RPMI7951 (cell line): ENCODE measurements around the gene ZNF267. TPM values are rescaled to one million over a fixed set of nuclear protein-coding genes. Genes with fewer than 3 reads are reported as not detected.
"Not testable (repeated sequence)": the region's sequence is repeated elsewhere in the genome, so short reads cannot be mapped to it uniquely, and the experiment has no call there.

ENCODE experiments used
- DNase-seq: peaks from one replicate; pipeline ENCODE4 v3.0.0-alpha.2; 2012; ENCODE audit warnings: low read depth
- total RNA-seq: library from RNA; depleted of rRNA; stranded (reverse); fragments of >200 nt; shearing (Covaris generic); gene quantifications from 2 replicates; pipeline ENCODE4 v1.2.3, GENCODE V29; 2014

Gene ZNF267
- total RNA-seq, 1 experiment from 2014 or later: 14.8 TPM

- DNase-seq: no peak
These were observed 4.5 kb downstream of the ZNF267 start for GRCh38 chr16:31877876-31878642.

GRCh38 chr16:31879937-31880321 is 6.3 kb downstream of the ZNF267 start:
- DNase-seq: no peak

- peak; percentile 90 for DNase-seq
These were observed 6.8 kb downstream of the ZNF267 start for GRCh38 chr16:31880322-31880979.

DNA sequence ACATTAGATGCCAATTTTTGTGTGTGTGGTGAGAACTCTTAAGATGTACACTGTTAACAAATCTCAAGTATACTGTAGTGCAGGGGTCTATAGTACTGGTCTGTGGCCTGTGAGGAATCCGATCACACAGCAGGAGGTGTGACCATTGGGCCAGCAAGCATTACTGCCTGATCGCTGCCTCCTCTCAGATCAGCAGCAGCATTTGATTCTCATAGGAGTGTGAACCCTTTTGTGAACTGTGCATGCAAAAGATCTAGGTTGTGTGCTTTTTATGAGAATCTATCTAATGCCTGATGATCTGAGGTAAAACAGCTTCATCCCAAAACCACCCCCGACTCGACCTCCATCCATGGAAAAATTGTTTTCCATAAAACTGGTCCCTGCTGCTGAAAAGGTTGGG is 12.6 kb downstream of the ZNF267 start:
- DNase-seq: no peak

GRCh38 chr16:31888735-31889134 is 15.1 kb downstream of the ZNF267 start:
- DNase-seq: no peak

DNA sequence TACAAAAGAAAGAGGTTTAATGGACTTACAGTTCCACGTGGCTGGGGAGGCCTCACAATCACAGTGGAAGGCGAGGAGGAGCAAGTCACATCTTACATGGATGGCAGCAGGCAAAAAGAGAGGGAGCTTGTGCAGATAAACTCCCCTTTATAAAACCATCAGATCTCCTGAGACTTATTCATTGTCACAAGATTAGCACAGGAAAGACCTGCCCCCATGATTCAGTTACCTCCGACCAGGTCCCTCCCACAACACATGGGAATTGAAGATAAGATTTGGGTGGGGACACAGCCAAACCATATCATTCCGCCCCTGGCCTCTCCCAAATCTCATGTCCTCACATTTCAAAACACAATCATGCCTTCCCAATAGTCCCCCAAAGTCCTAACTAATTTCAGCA is 18.5 kb downstream of the ZNF267 start:
- not testable (repeated sequence) for DNase-seq

GRCh38 chr16:31893824-31894223 is 20.2 kb downstream of the ZNF267 start:
- DNase-seq: no peak

DNA sequence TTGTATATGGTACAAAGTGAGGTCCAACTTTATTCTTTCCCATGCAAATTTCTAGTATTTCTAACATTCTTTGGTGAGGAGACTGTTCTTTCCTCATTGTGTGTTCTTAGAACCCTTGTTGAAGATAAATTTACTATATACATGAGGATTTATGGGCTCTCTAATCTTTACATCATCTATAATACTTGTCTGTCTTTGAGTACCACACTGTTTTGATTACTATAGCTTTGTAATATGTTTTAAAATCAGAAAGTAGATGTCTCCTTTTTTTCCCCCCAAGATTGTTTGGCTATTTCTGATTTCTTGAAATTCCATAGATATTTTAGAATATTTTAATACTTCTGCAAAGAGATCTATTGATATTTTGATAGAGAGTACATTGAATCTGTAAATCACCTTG is 23.7 kb downstream of the ZNF267 start:
- no peak for DNase-seq

GRCh38 chr16:31899505-31899904 is 25.9 kb downstream of the ZNF267 start:
- DNase-seq: no peak

DNA sequence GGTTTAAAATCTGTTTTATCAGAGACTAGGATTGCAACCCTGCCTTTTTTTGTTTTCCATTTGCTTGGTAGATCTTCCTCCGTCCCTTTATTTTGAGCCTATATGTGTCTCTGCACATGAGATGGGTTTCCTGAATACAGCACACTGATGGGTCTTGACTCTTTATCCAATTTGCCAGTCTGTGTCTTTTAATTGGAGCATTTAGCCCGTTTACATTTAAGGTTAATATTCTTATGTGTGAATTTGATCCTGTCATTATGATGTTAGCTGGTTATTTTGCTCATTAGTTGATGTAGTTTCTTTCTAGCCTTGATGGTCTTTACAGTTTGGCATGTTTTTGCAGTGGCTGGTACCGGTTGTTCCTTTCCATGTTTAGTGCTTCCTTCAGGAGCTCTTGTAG is 31.0 kb downstream of the ZNF267 start:
- DNase-seq: not testable (repeated sequence)

DNA sequence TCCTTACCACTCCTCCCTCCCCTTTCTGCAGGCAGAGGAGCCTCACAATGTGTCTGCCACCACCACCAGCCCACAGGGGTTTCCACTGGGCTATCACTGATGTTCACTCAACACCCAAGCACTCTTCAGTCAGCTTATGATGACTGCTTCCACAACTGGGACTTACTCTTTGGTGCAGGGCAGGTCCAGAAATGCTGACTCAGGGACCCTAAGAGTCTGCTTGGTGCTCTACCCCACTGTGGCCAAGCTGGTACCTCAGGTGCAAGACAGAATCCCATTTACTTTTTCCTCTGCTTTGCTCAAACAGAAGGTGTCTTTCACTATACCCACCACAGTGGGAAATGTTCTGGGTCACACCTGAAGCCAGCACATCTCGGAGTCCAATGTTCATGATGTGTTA is 40.1 kb downstream of the ZNF267 start:
- no peak for DNase-seq

DNA sequence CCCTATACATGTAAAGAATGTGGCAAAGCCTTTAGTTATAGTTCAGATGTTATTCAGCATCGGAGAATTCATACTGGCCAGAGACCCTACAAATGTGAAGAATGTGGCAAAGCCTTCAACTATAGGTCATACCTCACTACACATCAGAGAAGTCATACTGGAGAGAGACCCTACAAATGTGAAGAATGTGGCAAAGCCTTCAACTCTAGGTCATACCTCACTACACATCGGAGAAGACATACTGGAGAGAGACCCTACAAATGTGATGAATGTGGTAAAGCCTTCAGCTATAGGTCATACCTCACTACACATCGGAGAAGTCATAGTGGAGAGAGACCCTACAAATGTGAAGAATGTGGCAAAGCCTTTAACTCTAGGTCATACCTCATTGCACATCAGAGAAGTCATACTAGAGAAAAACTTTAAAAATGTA is 42.5 kb downstream of the ZNF267 start:
- no peak for DNase-seq

DNA sequence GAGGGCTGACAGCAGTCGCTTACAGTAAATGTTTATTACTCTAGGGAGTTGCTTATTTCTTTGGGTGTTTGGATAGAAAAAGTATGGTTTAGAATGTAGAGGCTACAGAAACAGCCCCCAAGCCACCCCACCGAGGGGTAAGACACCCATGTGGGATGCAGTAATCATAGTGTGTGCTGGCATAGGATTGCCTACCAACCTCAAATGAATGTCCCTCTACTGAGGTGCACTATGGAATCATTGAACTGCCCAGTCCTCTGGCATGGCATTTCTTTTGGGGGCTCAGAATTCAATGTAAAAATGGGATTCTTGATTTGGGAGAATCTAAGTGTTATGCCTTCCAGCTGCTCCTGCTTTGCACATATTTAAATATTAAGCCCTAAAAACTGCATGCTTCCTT is 46.8 kb downstream of the ZNF267 start:
- DNase-seq: no peak

DNA sequence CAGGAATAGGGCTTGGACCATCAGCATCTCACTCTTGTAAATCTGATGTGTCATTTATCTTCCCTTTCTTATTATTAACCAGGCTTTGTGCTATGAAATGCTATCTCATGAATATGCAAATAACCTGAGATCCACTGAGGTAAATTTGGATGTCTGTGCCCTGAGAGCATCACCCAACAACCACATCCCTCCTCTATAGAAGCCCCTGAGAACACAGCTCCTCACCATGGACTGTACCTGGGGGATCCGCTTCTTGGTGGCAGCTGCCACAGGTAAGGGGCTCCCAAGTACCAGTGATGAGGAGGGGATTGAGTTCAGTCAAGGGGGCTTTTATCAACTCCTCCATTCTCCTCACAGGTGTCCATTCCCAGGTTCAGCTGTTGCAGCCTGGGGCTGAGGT is 78.2 kb downstream of the ZNF267 start:
- DNase-seq: not testable (repeated sequence)

- not testable (repeated sequence) for DNase-seq
These were observed 78.6 kb downstream of the ZNF267 start for GRCh38 chr16:31952206-31952605.

- DNase-seq: not testable (repeated sequence)
These were observed 82.6 kb downstream of the ZNF267 start for GRCh38 chr16:31956221-31956620.

DNA sequence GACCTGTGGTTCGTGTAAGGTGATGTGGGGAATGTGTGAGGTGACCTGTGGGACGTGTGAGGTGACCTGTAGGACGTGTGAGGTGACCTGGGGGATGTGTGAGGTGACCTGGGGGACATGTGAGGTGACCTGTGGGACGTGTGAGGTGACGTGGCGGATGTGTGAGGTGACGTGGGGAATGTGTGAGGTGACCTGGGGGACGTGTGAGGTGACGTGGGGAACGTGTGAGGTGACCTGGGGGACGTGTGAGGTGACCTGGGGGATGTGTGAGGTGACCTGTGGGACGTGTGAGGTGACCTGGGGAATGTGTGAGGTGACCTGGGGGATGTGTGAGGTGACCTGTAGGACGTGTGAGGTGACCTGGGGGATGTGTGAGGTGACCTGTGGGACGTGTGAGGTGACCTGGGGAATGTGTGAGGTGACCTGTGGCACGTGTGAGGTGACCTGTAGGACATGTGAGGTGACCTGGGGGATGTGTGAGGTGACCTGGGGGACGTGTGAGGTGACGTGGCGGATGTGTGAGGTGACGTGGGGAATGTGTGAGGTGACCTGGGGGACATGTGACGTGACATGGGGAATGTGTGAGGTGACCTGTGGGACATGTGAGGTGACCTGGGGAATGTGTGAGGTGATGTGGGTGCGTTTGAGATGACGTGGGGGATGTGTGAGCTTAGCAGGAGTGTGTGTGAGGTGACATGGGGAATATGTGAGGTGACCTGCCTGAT is 86.7 kb downstream of the ZNF267 start:
- not testable (repeated sequence) for DNase-seq
